Thoracic aorta (tissue), 2 donors: ENCODE data around the gene KAT8. TPM values are rescaled to one million over a fixed set of nuclear protein-coding genes. Genes with fewer than 3 reads are reported as not detected.
"Not testable (repeated sequence)": the region's sequence is repeated elsewhere in the genome, so short reads cannot be mapped to it uniquely, and the experiment has no call there.

ENCODE experiments used
- ATAC-seq: fragments of 150-250 bp; one replicate; pipeline ENCODE4 v1.8.0; 2017; ENCODE audit warnings: low read depth; ENCODE audit not compliant: insufficient number of reproducible peaks, low FRiP score
- DNase-seq: peaks from one replicate; pipeline ENCODE4 v3.0.0-alpha.2; 2020; ENCODE audit warnings: low spot score
- H3K27ac ChIP-seq, 2 donors: fragments of 200-600 bp; sonication (generic); 1 replicate in 1 of 2; 2 replicates in 1 of 2; pipeline ENCODE4 v1.5.1; 2016; ENCODE audit warnings: mild to moderate bottlenecking in 2 of 2, moderate library complexity in 2 of 2
- H3K27me3 ChIP-seq: fragments of 200-600 bp; sonication (generic); replicated peaks from 2 replicates; pipeline ENCODE4 v1.6.0; 2016; ENCODE audit warnings: mild to moderate bottlenecking; ENCODE audit not compliant: insufficient read depth
- H3K36me3 ChIP-seq: fragments of 200-600 bp; sonication (generic); one replicate; pipeline ENCODE4 v1.5.1; 2016
- H3K4me1 ChIP-seq, 2 donors: fragments of 200-600 bp; sonication (generic); 1 replicate in 1 of 2; 2 replicates in 1 of 2; pipeline versions ENCODE4 v1.5.1 to v1.6.0; 2016; ENCODE audit warnings: low read depth in 2 of 2, mild to moderate bottlenecking in 1 of 2; ENCODE audit not compliant: control insufficient read depth in 1 of 2
- H3K4me3 ChIP-seq: fragments of 200-600 bp; sonication (generic); 2 replicates; pipeline ENCODE4 v1.5.1; 2016; ENCODE audit warnings: mild to moderate bottlenecking
- H3K9me3 ChIP-seq: fragments of 200-600 bp; sonication (generic); 2 replicates; pipeline ENCODE4 v1.5.1; 2016
- total RNA-seq, 2 donors: library from RNA; depleted of rRNA; stranded (reverse); fragments of >200 nt; gene quantifications; one replicate each; pipeline versions ENCODE4 v1.1.0 to v1.2.3, GENCODE V29; 2016
- TF ChIP-seq, protein P1 (sequence below): fragments of 200-600 bp; sonication (generic); IDR thresholded peaks from one replicate; pipeline ENCODE4 v1.5.1; 2019; ENCODE audit warnings: antibody characterized with exemption

Gene KAT8
- total RNA-seq, 2 donors from 2014 or later, result 62.5 to 75.7 TPM

DNA sequence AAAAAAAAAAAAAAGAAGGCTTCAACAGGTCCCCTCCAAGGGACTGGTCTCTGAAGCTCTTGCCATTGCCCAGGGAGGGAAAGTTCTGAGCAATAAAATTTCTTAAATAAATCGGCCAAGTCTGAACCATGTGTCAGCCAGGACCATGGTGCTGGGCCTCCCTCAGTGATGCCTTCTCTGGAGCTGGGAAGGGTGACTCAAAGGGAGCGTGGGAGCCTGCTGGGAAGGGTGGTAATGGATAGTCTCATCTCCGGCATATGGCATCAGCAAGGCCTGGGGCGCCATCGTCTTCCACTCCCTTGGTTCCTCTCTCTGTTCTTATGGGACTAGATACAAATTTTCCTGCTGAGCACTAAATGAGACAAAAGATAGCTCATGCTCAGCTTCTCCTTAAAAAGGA, 25.1 kb upstream of the KAT8 start:
- no peak for ATAC-seq

DNA sequence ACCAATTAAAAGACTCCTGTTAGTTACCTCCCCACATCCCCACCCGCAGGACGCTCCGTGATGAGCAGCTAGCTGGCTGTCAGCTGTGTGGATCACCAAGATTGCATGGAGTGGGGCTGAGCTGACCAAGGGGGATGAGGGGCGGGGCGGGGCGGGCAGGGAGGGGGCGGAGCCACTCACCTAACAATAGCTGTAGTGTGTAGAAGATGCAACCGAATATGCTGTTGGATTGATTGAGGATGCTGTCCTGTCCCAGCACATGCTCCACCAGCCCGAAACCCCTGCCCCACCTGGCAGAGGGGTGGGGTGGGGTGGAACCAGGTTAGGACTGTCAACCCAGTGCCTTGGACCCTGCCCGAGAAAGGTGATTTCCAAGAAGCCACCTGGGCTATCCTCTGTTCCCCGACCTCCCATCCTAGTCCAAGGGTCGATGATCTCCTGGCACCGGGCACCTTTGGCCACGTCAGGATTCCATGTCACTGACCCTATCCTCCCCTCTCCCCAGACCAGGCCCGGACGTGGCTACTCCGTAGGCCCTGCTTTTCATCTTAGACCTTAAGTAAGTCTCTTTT, 24.2 kb upstream of the KAT8 start:
- no peak overlapping the region for H3K27ac ChIP-seq

More for the DNA sequence above, 25.1 kb upstream of the KAT8 start:
- TF ChIP-seq, protein P1, sequence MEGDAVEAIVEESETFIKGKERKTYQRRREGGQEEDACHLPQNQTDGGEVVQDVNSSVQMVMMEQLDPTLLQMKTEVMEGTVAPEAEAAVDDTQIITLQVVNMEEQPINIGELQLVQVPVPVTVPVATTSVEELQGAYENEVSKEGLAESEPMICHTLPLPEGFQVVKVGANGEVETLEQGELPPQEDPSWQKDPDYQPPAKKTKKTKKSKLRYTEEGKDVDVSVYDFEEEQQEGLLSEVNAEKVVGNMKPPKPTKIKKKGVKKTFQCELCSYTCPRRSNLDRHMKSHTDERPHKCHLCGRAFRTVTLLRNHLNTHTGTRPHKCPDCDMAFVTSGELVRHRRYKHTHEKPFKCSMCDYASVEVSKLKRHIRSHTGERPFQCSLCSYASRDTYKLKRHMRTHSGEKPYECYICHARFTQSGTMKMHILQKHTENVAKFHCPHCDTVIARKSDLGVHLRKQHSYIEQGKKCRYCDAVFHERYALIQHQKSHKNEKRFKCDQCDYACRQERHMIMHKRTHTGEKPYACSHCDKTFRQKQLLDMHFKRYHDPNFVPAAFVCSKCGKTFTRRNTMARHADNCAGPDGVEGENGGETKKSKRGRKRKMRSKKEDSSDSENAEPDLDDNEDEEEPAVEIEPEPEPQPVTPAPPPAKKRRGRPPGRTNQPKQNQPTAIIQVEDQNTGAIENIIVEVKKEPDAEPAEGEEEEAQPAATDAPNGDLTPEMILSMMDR, result no peak
- no peak overlapping the region for H3K27ac ChIP-seq
- H3K4me3 ChIP-seq, result no peak overlapping the region
- H3K9me3 ChIP-seq, result no peaks in the 10 kb centered on the region
- peaks cover 22% of the 10 kb centered on the region for H3K36me3 ChIP-seq
- no peaks in the 10 kb centered on the region for H3K27me3 ChIP-seq
- peaks cover 0 to 4% of the 10 kb centered on the region in 2 donors for H3K4me1 ChIP-seq
- no peak for DNase-seq

DNA sequence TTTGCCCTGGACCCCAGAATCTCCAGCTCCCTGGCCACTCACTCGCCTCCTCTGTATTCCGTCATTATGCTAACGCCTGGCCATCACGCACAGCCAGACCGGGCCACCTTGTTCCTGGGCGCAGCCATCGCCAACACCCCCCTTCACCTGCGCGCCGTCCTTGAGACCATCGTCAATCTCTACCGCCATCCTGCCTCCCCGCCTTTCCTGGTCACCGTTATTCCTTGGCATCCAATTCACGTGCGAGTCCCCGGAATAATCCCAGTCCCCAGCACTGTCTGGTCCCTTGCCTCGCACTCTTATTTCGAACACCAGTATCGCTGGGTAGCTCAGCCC, 23.4 kb upstream of the KAT8 start:
- TF ChIP-seq, protein P1, result no peak
- peaks cover 0 to 4% of the 10 kb centered on the region in 2 donors for H3K4me1 ChIP-seq
- H3K9me3 ChIP-seq, result no peaks in the 10 kb centered on the region
- H3K27ac ChIP-seq, result peak overlapping the region; percentile 67 to 76
- peak overlapping the region; percentile 86 for H3K4me3 ChIP-seq
- peaks cover 14% of the 10 kb centered on the region for H3K36me3 ChIP-seq
- no peaks in the 10 kb centered on the region for H3K27me3 ChIP-seq
- ATAC-seq, result no peak
- DNase-seq, result no peak

More for the DNA sequence above, 24.2 kb upstream of the KAT8 start:
- Histone ChIP-seq H3K4me3 (peak overlapping the region; percentile 86), H3K9me3 (no peaks in the 10 kb centered on the region), H3K4me1 (peaks cover 0 to 4% of the 10 kb centered on the region in 2 donors), H3K27me3 (no peaks in the 10 kb centered on the region), H3K36me3 (peaks cover 18% of the 10 kb centered on the region)
- no peak for ATAC-seq
- DNase-seq, result no peak
- TF ChIP-seq, protein P1, result no peak

DNA sequence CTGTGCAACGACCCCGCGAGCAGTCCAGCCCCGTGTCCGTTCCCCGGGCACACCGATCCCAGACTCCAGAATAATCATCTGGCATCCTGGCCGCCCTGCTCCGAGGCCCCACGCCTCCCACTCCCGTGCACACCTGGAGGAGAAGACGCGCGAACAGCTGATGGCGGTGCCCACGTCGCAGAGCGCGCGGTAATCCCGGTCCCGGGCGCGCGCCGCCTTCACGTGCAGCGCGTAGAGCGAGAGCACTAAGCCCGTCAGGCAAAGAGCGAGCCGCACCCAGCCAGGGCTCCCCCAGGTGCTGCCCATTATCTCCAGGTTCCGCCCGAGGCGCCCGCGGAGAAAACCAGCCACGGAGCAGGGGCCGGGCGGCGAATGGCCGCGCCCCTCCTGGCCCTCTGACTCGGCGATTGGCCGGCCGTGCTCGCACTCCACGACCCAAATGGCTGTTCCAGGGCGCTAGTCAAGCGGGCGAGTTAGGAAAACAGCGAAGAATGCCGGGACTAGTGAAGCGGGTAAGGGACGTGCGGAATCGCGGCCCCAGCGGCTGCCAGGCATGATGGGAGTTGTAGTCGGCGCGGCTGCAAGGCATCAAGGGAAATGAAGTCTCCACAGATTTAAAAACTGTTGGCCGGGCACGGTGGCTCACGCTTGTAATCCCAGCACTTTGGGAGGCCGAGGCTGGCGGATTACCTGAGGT, 22.9 kb upstream of the KAT8 start, which contains the start of gene VKORC1:
Gene VKORC1 (minus strand): TSS at position 374 of the 697 bp plus-strand sequence. CDS start 68 bp downstream, at position 306.
- Histone ChIP-seq H3K27me3 (no peaks in the 10 kb centered on the region), H3K36me3 (peaks cover 11% of the 10 kb centered on the region), H3K4me1 (peaks cover 0 to 4% of the 10 kb centered on the region in 2 donors), H3K4me3 (peak within 1 kb of the TSS; percentile 86), H3K9me3 (no peaks in the 10 kb centered on the region), H3K27ac (peak within 1 kb of the TSS; percentile 67 to 76)
- DNase-seq (peak; percentile 85), ATAC-seq (peak; percentile 74)
- TF ChIP-seq, protein P1, result no peak

DNA sequence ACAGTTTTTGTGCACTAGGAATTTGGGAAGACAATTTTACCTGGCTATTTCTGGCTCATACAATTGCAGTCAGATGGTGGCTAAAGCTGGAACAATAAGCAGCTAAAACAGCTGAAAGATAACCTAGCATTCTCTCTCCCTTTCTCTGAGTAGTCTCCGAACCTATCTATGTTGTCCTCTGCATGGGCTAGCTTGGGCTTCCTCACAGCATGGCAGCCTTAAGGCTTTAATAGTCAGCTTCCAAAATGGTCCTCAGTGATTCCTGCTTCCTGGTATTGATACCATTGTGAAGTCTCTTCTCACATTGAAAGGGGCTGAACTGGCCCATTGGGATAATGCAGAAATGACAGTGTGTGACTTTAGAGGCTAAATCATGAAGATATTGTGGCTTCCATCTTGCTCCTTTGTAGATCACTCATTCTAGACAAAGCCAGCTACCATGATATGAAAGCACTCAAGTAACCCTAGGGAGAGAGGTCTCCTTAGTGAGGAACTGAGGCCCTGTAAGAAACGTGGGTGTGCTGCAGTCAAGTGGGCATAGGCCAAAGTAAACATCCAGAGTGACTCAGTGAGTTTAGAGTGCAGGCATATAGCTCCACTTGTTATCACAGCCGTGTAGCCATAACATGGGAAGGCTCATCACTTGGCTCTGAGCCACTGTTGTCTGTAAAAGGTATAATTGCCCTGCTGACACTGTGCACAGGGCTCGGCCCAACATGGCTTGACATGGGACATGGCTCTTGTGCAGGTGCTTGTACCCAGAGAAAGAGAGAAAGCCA, 17.4 kb upstream of the KAT8 start:
- DNase-seq, result no peak
- no peak overlapping the region for H3K4me3 ChIP-seq
- H3K27me3 ChIP-seq, result no peaks in the 10 kb centered on the region
- H3K27ac ChIP-seq, result no peak overlapping the region
- TF ChIP-seq, protein P1, result no peak
- H3K9me3 ChIP-seq, result no peaks in the 10 kb centered on the region
- no peak for ATAC-seq
- peaks cover 0 to 3% of the 10 kb centered on the region in 2 donors for H3K4me1 ChIP-seq
- H3K36me3 ChIP-seq, result no peaks in the 10 kb centered on the region

DNA sequence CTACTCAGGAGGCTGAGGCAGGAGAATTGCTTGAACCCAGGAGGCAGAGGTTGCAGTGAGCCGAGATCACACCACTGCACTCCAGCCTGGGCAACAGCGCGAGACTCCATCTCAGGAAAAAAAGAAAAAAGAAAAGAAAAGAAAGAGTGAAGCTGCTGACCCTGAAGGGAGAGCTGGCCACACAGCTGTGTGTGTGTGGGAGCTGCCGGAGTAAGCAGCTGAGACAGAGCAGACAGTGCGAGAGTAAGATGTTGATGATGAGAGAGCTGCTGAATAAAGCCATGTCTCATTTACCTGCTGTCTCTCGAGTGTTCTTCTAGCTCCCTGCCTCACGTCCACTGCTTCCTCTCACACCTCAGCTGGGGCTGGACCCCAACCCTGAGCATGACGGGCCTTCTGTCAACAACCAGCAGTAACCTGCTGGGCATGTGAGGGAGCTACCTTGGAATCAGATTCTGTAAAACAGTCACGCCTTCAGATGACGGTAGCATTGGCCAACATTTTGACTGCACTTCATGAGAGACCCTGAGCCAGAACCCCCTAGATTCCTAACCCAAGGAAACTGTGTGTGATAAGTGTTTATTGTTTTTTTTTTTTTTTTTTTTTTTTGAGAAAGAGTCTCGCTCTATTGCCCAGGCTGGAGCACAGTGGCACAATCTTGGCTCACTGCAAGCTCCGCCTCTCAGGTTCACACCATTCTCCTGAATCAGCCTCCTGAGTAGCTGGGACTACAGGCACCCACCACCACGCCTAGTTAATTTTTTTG, 16.4 kb upstream of the KAT8 start:
- H3K36me3 ChIP-seq, H3K27me3 ChIP-seq, H3K4me1 ChIP-seq, H3K27ac ChIP-seq, H3K9me3 ChIP-seq, DNase-seq, ATAC-seq, H3K4me3 ChIP-seq: not testable (repeated sequence)
